Head of caudate nucleus (tissue), 42 donors: ENCODE measurements around the gene PODXL2.
A peak's percentile ranks its signal among the peaks of the same experiment; 100 is the strongest.
"Not testable (repeated sequence)": the region's sequence is repeated elsewhere in the genome, so short reads cannot be mapped to it uniquely, and the experiment has no call there.

ENCODE experiments used
- DNase-seq, 42 donors: peaks; one replicate each; pipeline versions ENCODE4 v3.0.0 to v3.0.0-alpha.2; 2020 to 2021; ENCODE audit warnings: mixed read lengths in 7 of 42
- intact Hi-C: fragments of 100-400 bp; cut with DNase I; formaldehyde crosslinking; loops from one replicate; pipeline ENCODE4 v1.15.0; 2022

The PODXL2 gene

DNA sequence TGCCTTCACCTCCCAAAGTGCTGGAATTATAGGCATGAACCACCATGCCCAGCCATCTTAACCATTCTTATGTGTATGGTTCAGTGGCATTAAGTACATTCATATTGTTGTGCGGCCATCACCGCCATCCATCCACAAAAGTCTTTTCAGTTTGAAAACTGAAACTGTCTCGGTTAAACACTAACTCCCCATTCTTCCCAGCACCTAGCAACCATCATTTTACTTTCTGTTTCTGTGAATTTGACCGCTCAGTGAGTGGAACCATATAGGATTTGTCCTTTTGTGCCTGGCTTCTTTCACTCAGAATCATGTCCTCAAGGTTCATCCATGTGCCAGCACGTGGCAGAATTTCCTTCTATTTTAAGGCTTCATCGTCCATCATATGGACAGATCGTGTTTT, 24.9 kb upstream of the PODXL2 start:
- intact Hi-C loops = no loop called here
- DNase-seq = no peak

- DNase-seq = no peak
- intact Hi-C loops = no loop called here
Measured at GRCh38 chr3:127604546-127605165, 24.3 kb upstream of the PODXL2 start.

GRCh38 chr3:127605547-127605946, 23.4 kb upstream of the PODXL2 start:
- intact Hi-C loops = not testable (repeated sequence)

GRCh38 chr3:127606086-127606805, 22.7 kb upstream of the PODXL2 start:
- DNase-seq = no peak
- intact Hi-C loops = no loop called here

More at GRCh38 chr3:127605547-127605946, 23.4 kb upstream of the PODXL2 start:
- not testable (repeated sequence) for DNase-seq

- no peak for DNase-seq
- intact Hi-C loops = no loop called here
Measured at GRCh38 chr3:127606981-127607595, 21.9 kb upstream of the PODXL2 start.

DNA sequence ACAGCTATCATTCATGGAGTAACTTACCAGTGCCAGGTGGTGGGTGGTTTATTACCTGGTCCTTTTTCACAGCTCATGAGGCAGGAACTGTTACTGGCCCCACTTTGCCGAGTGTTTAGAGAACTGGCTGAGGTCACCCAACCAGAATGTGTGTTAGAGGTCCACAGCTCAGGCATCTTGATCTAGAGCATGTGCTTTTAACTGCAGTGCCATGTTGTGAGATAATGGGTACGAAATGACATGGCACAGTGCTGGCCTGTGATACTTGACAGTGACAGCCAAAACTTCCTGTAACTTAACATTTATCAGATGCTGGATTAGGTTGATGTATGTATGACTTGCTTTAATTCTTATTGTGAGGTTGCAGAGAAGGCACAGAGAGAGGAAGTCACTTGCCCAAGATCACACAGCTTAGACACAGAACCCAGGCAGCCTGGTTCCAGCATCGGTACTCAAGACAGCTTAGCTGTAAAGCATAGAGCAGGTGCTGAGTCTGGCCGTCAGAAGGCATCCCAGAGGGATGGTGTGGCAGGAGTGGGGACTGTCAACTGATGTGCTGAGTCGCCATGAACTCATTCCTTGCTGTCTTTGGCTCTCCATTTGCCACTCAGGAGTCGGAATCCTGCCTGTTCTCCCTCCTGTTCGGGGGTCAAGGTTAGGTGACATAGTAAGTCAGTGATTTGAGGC, 21.2 kb upstream of the PODXL2 start:
- DNase-seq = no peak
- intact Hi-C loops = no loop called here

DNA sequence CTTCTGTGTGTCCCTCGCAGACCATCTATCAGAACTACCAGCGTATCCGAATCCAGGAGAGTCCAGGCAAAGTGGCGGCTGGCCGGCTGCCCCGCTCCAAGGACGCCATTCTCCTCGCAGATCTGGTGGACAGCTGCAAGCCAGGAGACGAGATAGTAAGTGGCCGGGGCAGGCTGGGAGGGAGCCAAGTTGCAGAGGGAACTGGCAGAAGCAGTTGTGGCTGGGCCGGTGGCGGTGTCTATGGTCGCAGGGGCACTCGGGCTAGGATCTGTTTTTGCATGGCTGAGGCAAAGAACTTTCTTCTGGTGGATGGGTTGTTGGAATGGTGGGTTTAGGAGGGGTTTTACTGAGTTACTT, 20.6 kb upstream of the PODXL2 start:
- DNase-seq = peak in 14 of 42 donors; percentile 16 to 57 (median 30)
- intact Hi-C loops = no loop called here

DNA sequence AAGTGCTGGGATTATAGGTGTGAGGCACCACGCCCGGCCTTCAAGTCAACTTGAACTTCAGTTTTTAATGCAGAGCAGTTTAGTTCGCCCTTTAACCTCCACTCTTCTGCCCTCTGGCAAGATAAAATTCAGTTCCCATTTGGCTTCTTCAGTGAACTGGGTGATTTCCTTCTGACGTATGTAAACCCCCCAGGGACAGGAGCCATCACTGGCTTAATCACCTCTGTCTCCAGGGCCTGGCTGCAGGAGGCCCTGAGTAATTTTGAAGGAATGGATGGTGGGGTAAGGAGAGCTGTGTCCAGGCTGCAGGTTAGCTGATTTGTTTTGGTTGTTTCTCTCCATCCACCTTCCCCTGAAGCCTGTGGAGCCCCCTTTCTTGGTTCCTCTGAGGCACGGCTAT, 18.9 kb upstream of the PODXL2 start:
- no peak for DNase-seq
- intact Hi-C loops = no loop called here

DNA sequence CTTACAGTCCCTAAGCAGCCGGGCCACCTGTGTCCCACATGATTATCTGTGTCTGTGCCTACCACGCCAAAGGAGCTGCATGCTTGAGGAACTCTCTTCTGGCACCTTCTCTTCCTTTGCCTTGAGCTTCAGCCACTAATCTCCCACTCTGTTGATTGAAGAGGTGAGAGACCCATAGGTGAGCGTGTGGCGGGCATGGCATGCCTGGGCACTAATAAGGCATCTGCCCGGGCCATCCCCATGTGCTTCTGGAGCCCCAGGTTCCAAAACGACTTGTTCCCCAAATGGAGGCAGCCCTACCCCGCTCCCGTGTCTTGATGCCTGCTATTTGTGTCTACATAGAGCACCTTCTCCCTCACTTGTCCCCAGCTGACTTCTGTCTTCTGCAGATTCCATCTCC, 17.7 kb upstream of the PODXL2 start:
- intact Hi-C loops = no loop called here

DNA sequence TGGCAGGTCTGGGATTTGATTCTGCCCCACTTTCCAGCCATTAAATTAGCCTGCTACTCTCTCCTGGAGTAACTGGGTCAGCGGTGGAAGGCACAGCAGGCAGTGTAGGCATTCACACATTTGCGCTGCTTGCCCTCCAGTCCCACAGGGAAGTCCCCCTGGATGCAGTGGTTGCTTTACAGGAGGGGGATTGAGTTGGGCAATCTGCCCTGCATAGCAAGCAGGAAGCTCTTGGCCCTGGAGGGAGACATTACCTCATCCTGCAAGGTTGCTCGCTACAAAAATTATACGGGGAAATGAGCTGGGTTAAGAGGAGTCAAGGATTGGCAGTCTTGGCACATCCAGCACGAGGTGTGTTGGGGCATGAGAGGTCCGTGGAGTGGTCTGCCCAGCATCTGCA, 16.0 kb upstream of the PODXL2 start:
- intact Hi-C loops = no loop called here

More for the DNA sequence above, 17.7 kb upstream of the PODXL2 start:
- no peak for DNase-seq

GRCh38 chr3:127613406-127613805, 15.6 kb upstream of the PODXL2 start:
- no peak for DNase-seq
- intact Hi-C loops = no loop called here

More for the DNA sequence above, 16.0 kb upstream of the PODXL2 start:
- DNase-seq = no peak

DNA sequence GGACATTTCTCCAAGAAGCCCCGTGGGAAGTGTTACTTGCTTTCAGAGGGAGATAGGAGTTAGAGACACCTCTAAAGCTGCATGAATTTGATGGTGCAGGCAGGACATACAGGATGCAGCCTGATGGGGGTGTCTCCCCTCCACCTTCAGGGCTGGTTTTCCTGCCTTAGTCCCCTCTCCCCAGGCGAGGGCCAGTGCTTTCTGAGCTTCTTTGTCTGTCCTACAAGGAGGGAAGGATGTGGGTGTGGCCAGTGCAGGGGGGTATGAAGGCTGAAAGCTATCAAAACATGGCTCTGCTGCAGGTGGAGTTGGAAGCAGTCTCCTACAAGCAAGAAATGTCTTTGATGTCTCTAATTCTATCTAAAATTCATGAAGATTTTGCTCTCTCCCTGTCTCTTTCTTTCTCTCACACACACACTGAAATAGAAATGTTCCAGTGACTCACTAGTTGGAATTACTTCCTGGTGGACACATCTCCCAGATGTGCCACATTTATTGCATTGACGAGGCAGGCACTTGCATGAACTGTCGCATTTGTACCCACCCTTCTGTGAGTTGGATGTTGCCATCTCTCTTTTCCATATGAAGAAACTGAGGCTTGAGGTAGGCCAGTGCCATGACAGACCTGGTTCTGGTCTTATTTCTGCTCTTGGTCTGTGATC, 13.9 kb upstream of the PODXL2 start:
- intact Hi-C loops = no loop called here
- no peak for DNase-seq

DNA sequence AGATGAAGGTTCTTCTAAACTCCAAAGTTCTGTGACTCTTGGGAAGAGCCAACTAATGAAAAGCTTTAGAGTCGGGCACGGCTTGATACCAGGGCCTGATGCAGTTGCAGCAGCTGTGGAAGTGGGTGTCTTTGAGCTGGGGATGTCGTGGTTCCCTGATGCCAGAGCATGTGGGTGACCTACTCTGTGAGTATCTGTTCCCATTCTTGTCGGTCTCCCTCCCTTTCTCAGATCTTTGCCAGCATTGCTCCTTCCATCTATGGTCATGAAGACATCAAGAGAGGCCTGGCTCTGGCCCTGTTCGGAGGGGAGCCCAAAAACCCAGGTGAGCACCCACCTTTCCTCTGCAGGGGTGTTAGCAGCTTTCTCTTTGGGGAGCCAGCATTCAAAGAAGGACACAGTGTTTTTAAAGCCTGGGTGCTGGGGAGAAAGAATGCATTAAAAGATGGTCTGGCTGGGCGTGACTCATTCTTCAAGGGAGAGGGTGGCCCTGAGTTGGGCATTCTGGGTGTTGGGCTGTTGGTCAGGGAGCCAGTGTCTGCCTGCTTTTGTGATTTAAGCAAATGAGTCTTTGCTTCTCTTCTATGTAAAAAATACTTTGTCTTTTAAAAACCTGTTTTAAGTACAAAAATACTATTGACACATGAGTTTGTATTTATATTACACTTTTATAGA, 13.2 kb upstream of the PODXL2 start:
- DNase-seq = no peak
- intact Hi-C loops = no loop called here

GRCh38 chr3:127616836-127617605, 12.0 kb upstream of the PODXL2 start:
- intact Hi-C loops = no loop called here
- no peak for DNase-seq

- intact Hi-C loops = no loop called here
- DNase-seq = no peak
Measured at GRCh38 chr3:127618891-127619290, 10.1 kb upstream of the PODXL2 start.

DNA sequence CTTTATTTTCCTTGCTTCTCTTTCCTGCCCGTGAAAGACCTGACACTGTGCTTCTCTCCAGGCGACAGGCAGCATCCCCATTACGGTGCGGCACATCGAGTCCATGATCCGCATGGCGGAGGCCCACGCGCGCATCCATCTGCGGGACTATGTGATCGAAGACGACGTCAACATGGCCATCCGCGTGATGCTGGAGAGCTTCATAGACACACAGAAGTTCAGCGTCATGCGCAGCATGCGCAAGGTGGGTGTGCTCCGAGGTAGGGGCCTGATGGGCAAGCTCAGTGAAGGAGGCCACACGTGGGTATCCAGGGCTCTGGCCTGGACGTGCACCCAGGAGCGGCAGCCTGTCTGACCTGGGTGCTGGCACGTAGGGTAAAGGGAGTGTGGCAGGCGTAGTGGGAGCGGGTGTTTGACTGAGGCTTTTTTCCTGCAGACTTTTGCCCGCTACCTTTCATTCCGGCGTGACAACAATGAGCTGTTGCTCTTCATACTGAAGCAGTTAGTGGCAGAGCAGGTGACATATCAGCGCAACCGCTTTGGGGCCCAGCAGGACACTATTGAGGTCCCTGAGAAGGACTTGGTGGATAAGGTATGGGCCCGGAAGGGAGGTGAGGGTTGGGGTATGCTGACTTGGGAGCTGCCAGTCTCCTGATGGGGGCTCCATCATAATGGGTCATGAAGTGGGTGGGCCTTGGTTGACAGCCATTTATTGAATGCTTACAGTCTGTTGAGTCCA, 8.2 kb upstream of the PODXL2 start:
- intact Hi-C loops = no loop called here
- DNase-seq = no peak

- intact Hi-C loops = no loop called here
- DNase-seq = no peak
Measured at GRCh38 chr3:127622031-127622430, 7.0 kb upstream of the PODXL2 start.
